ENCODE results near the gene GPATCH2L.

The GPATCH2L gene

GRCh38 chr14:76175942-76176341, 24.2 kb downstream of the GPATCH2L start:
- no peak for DNase-seq (ENCODE audit: low read depth)
- TF ChIP-seq CTCF (IDR thresholded peaks at IDR 0.05; ENCODE audit: insufficient read depth, low read depth, low read length, missing control alignments) = no peak
- no peak overlapping the region for H3K4me3 ChIP-seq (ENCODE audit: low read depth, low read length)

- DNase-seq (ENCODE audit: low read depth) = no peak
- H3K4me3 ChIP-seq (ENCODE audit: low read depth, low read length) = no peak overlapping the region
- TF ChIP-seq CTCF (IDR thresholded peaks at IDR 0.05; ENCODE audit: insufficient read depth, low read depth, low read length, missing control alignments) = peak; percentile 19
Observed at GRCh38 chr14:76181546-76181945, 29.8 kb downstream of the GPATCH2L start.

GRCh38 chr14:76186308-76187027, 34.7 kb downstream of the GPATCH2L start:
- H3K4me3 ChIP-seq (ENCODE audit: low read depth, low read length) = no peak overlapping the region
- TF ChIP-seq CTCF (IDR thresholded peaks at IDR 0.05; ENCODE audit: insufficient read depth, low read depth, low read length, missing control alignments) = no peak
- peak; percentile 59 for DNase-seq (ENCODE audit: low read depth)

- no peak overlapping the region for H3K4me3 ChIP-seq (ENCODE audit: low read depth, low read length)
- DNase-seq (ENCODE audit: low read depth) = peak; percentile 26
- TF ChIP-seq CTCF (IDR thresholded peaks at IDR 0.05; ENCODE audit: insufficient read depth, low read depth, low read length, missing control alignments) = no peak
Observed at GRCh38 chr14:76191297-76191696, 39.6 kb downstream of the GPATCH2L start.

- no peak overlapping the region for H3K4me3 ChIP-seq (ENCODE audit: low read depth, low read length)
- peak; percentile 28 for DNase-seq (ENCODE audit: low read depth)
- TF ChIP-seq CTCF (IDR thresholded peaks at IDR 0.05; ENCODE audit: insufficient read depth, low read depth, low read length, missing control alignments) = no peak
Observed at GRCh38 chr14:76193696-76194095, 42.0 kb downstream of the GPATCH2L start.

GRCh38 chr14:76194327-76194726, 42.6 kb downstream of the GPATCH2L start:
- peak overlapping the region; percentile 45 for H3K4me3 ChIP-seq (ENCODE audit: low read depth, low read length)
- no peak for TF ChIP-seq CTCF (IDR thresholded peaks at IDR 0.05; ENCODE audit: insufficient read depth, low read depth, low read length, missing control alignments)
- DNase-seq (ENCODE audit: low read depth) = peak; percentile 89

GRCh38 chr14:76195003-76195402, 43.3 kb downstream of the GPATCH2L start:
- peak overlapping the region; percentile 45 for H3K4me3 ChIP-seq (ENCODE audit: low read depth, low read length)
- DNase-seq (ENCODE audit: low read depth) = no peak

More at GRCh38 chr14:76195003-76195402, 43.3 kb downstream of the GPATCH2L start:
- TF ChIP-seq CTCF (IDR thresholded peaks at IDR 0.05; ENCODE audit: insufficient read depth, low read depth, low read length, missing control alignments) = no peak
